Stimulated activated CD8-positive, alpha-beta memory T cell treated with anti-CD3 and anti-CD28 coated beads, Interleukin-15, amount 100 ng/mL, for 1 hour (primary cell): ENCODE results near the gene LRCH1.

Experiments used
- DNase-seq: peaks from one replicate; pipeline ENCODE4 v3.0.0-alpha.2; 2020; ENCODE audit warnings: low read depth

Gene LRCH1

GRCh38 chr13:46562152-46562551 is 9.2 kb downstream of the LRCH1 start:
- DNase-seq = no peak

- DNase-seq = no peak
Measured at GRCh38 chr13:46562581-46562980, 9.6 kb downstream of the LRCH1 start.

- DNase-seq = no peak
Measured at GRCh38 chr13:46565808-46566750, 13.1 kb downstream of the LRCH1 start.

- DNase-seq = no peak
Measured at GRCh38 chr13:46567671-46568070, 14.7 kb downstream of the LRCH1 start.

GRCh38 chr13:46569456-46569855 is 16.5 kb downstream of the LRCH1 start:
- no peak for DNase-seq

- DNase-seq = no peak
Measured at GRCh38 chr13:46570273-46570672, 17.3 kb downstream of the LRCH1 start.

- DNase-seq = no peak
Measured at GRCh38 chr13:46571189-46571908, 18.4 kb downstream of the LRCH1 start.

GRCh38 chr13:46571909-46572595 is 19.1 kb downstream of the LRCH1 start:
- DNase-seq = no peak

- DNase-seq = no peak
Measured at GRCh38 chr13:46572752-46573431, 19.9 kb downstream of the LRCH1 start.

- DNase-seq = no peak
Measured at GRCh38 chr13:46575301-46575771, 22.4 kb downstream of the LRCH1 start.

- DNase-seq = no peak
Measured at GRCh38 chr13:46575818-46576221, 22.9 kb downstream of the LRCH1 start.

GRCh38 chr13:46576762-46577161 is 23.8 kb downstream of the LRCH1 start:
- DNase-seq = no peak

- no peak for DNase-seq
Measured at GRCh38 chr13:46577696-46578589, 25.0 kb downstream of the LRCH1 start.

GRCh38 chr13:46578590-46578975 is 25.6 kb downstream of the LRCH1 start:
- no peak for DNase-seq

GRCh38 chr13:46580362-46580839 is 27.4 kb downstream of the LRCH1 start:
- DNase-seq = no peak

GRCh38 chr13:46582190-46582589 is 29.2 kb downstream of the LRCH1 start:
- no peak for DNase-seq

GRCh38 chr13:46586751-46587514 is 34.0 kb downstream of the LRCH1 start:
- DNase-seq = no peak

- DNase-seq = no peak
Measured at GRCh38 chr13:46587807-46588418, 34.9 kb downstream of the LRCH1 start.

GRCh38 chr13:46592385-46592784 is 39.4 kb downstream of the LRCH1 start:
- DNase-seq = no peak
